Stimulated activated CD4-positive, alpha-beta T cell treated with anti-CD3 and anti-CD28 coated beads, Interleukin-12 subunit alpha, Interleukin-12 subunit beta, amount 100 ng/mL, for 48 hours (primary cell): ENCODE results near the gene MTA2.
A peak's percentile ranks its signal among the peaks of the same experiment; 100 is the strongest.
"Not testable (repeated sequence)": the region's sequence is repeated elsewhere in the genome, so short reads cannot be mapped to it uniquely, and the experiment has no call there.

Source experiments
- DNase-seq, 3 donors: peaks; one replicate each; pipeline ENCODE4 v3.0.0-alpha.2; 2020; ENCODE audit warnings: low read depth in 2 of 3, low spot score in 1 of 3

The MTA2 gene

DNA sequence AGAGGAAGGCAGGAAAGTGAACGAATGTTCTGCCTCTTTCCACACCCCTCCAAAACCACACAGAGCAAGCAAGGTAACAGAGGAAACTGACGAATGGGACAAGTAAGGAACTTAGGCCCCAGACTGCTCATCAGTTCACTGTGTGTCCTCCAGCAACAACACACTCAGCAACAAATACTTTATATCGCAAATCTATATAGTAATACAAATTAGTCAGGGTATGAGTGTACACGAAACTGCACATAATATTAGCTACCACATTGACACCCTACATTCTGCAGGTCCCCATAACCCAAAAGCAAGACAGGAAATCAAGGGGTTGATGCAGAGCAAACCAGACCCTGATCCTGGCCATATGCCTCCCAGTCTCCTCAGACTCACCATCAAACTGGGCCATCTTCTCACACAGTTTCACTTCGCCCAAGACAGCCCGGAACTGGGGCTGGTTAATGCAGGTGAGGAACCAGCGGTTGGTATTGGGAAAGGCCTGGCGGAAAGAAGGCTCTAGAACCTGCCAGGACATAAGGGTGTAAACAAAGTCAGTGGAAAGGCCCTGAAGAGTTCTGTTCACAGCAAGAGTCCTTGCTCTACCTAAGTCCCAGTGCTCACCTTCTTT lies 34.5 kb downstream of the MTA2 start:
- DNase-seq: no peak

DNA sequence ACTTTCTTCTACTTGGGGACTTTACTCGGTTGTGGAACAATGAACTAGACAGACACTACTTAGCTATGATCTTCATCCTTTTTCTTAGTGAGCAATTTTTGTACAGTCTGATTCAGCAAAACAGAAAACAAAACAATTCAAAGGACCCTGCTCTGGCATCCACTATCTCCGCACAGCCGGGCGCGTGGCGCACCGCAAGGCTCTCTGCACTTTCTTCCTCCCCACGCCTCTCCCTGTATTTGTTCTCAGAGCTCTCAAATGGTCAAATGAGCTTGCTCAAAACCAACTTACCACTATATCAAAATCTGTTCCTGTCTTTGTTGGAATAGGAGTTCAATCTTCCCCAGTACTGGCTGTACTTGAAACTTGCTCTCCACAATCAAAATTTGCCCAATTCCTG lies 35.4 kb downstream of the MTA2 start:
- no peak for DNase-seq

DNA sequence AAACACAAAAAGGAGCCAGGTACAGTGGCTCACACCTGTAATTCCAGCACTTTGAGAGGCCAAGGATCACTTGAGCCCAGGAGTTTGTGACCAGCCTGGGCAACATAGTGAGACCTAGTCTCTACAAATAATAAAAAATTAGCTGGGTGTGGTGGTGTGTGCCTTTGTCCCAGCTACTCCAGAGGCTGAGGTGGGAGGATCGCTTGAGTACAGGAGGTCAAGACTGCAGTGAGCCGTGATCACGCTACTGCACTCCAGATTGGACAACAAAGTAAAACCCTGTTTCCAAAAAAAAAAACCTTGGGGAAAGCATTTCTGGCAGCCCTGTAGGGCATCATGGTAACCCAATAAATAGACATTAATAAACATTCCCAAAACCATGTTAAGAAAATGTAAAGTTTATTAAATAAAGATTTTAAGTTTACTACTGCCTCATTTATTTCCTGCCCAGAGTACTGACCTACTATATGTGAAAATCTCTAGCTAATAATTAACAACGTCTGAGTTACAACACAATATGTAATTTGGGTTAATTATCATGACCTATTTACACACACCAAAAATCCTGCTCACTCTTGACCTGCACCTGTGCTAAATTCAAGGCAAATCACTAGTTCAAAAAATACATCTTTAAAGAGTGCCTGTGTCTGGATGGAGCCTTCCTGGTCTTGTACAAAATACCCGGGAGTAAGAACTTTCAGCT lies 36.4 kb downstream of the MTA2 start:
- DNase-seq: no peak

DNA sequence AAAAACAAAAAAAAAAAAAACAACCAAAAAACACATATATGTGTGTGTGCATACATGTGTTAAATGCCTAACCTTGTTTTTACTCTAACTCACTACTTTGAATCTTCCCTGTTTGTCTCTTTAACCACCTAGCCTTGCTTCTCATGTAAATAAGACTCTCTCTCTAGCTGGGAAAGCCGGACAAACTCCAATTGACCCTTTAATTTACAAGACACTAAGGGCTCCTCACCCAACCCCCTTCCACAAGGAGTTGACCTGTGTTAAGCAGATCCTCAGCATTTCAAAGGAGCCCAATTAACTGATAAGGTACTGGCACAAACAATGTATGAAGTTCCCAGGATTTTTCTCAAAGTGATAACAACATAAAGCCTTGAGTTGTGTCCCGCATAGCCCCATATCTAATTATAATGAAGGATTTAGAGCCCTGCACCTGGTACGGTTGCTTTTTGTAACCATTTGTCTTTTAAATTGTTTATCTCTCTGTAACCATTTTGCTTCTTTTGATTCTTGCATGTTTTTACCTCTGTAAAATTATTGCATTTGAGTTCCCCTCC lies 39.9 kb downstream of the MTA2 start:
- not testable (repeated sequence) for DNase-seq

DNA sequence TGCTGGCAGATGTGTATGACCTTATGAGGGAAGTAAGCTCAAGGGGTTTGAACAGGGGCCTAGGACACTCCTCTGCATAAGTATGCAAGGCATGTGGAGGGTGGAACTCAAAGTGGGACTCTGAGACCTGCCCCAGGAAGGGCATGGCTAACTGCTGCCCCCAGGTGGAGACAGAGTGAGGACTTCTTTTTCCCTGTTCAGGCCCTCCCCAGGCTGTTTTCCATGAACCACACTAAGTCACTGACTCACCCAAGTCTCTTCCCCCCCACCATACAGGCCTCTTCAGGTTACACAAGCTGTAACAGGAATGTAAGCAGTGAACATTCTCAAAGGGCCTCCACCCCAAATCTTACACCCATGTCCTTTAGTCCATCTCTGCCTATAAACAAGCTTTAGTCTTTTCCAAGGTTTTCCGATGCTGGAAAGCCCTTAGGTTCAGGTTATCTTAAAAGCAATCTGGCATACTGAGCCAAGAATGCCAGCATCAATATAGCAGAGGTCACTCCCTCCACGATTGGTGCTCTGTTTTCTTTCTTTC lies 41.0 kb downstream of the MTA2 start:
- peak in 2 of 3 donors; percentile 66 to 68 for DNase-seq

DNA sequence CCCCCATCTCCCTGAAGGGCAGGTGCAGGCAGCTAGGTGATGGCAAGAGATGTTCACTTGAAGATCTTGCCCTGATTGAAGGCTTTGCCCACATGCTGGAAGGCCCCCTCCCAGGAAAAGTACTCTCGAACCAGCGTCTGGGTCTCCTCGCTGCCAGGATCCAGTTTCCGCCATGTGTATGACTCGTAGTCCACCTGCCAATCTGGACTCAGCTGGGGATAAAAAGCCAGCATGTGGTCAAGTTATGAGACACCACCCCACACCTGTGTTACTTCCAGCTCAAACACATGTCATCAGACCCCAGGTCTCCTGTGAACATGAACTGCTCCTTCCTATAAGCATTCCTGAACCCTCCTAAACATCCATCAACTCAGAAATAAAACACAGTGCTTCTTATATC lies 42.0 kb downstream of the MTA2 start:
- DNase-seq: not testable (repeated sequence)

DNA sequence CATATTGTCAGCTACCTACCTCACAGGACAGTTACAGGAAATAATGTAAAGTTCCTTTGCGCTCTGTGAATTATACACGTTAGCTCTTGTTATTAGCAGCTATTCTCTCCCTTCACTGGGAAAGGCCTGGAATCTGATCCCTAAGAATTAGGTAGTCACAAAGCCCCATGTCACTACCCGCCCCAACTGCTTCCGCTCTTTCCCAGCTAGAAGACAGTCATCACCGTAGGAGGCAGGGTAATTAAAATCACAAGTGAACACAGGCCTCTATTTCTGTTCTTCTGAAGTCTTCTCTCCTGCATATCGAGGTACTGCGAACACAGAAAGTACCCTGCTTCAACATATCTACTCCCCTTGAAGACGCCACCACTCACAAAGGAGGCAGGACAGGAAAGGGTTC lies 42.5 kb downstream of the MTA2 start:
- DNase-seq: no peak

DNA sequence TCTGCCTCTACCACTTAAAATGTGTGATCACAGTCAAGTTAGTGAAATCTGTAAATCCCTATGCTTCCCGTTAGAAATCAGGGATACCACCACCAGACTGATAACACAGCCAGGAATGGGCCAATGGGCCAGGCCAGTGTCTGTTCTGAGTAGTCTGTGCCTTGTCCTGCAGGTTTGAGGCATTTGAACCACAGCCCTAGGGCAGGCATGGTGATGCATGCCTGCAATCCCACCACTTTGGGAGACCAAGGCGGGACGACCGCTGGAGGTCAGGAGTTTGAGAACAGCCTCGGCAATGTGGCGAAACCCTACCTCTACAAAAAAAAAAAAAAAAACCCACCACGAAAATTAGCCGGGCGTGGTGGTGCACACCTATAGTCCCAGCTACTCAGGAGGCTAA lies 43.0 kb downstream of the MTA2 start:
- DNase-seq: no peak

DNA sequence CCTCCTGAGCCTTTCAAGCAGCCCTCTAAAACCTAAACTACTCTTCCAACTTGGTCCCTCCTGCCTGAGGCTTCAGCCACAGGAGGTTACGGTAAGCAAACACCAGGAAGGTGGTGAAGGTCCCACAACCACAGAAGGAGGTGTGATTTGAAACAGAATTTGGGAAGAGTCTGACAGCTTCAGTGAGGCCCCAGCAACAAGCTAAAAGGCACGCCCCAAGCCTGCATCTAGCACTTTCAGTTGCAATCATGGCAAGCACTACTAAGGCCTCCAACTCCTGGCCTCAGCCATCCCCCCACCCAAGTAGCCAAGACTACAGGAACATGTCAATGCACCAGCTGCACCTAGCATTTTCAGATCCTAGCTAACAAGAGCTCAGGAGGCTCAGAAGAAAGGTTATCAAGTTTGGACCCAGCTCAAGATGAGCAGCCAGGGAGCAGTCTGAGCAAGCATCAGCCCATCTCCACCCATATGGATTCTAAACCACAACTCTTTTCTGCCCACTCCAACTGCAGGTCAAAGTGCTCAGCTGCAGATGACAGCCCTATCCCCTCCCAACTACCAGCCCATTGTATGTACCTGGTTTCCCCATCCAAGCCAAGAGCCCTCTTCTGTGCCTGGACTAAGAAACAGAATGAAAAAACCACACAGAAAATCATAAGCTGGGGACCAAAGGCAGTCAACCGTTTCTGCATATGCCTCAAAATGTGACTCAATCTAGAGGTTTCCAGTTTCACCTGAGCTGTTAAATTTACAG lies 44.6 kb downstream of the MTA2 start:
- DNase-seq: peak in 2 of 3 donors; percentile 49 to 62

DNA sequence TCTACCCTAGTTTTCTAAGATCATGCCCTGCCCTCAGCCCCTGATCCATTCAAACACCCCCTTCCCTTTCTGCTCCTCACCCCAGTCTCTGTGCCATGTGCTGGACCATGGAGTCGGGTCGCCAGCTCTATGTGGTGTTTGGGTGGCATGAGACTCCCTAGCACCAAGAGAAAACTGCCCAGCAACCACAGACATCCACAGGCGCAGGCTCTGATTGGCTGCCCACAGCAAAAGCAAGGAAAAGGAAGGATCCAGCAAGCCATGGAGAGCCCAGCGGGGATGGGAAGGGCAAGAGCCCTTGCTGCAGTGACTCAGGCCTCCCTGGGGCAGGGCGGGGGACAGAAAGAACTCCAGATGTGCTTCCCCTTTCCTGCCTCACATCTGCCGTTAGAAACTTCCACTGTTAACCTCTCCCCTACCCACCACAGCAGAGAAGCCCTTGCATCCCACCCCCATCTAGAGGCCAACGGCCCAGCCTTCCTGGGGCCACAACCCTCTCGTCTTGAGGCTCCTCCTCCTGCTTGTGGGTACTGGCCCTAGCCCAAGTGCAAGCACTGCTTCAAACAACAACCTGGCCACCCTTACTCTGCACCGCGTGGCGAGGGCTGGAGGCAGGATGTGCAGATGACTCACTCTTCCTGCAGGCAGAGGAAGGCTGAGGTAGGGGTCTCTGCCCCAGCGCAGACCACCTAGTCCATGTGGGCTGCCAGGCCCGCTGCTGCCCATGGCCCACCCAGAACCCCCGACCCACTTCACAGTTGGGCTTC lies 45.4 kb downstream of the MTA2 start:
- peak; percentile 62 to 83 (median 80) for DNase-seq

DNA sequence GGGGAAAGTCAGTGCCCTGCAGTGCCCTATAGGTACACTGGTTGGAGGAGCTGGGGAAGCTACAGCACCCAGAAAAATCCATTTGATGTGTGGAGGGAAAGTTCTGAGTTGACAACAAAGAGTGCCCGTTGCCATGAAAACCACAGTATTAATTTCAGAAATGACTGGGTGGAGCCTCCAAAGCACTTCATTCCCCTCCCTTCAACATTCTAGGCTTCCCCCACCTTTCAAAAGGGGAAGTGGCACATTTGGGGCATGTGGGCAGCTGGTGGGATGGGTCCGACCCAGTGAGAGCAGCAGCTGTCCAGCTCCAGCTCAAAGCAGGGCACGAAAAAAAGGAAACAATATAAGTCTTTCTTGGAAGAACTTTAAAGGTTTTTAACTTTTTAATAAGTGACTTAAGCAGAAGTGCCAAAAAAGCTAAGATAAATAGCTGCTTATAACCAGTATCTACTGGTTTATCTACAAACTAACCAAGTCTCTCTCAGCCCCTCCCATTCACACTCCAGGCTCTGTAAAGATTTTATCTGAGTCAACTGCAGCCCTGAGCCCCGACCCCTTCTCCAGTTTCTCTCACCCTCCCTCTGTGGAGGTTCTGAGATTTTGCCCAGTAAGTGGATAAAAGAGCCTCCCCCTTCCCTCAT lies 46.1 kb downstream of the MTA2 start:
- DNase-seq: peak in 1 of 3 donors; percentile 52

DNA sequence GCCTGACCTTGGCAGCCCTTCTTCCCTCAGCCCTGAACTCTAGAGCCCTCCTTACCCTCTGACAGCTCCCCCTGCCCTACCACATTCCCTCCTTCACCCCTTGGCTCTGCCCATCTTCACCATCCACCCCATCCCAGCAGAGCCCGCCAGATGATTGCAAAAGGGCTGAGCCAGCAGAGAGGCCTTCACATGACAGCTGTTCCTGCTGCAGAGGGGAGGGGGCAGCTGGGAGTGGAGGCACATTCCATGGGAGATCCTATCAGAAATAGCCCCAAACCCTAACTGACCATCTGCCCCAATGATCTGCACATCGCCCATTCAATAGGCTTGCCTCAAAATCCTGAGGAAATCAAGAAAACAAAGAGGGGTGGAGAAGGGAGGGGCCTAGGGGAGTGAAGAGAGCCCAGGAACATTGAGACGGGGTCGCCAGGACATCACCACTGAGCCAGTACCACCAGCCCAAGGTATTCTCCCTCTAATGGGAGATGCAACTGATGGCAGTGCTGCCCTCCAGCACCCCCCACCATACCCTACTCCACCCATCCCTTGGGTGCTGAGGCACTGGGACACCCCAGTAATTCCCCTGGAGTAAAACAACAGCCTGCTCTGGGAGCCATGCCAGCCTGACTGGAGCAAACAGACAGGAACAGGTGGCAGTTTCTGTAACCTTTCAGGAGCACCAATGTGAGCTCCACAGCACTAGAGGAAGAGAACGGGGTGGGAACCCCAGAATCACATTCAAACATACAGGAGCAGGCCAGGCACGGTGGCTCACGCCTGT lies 47.1 kb downstream of the MTA2 start:
- no peak for DNase-seq

DNA sequence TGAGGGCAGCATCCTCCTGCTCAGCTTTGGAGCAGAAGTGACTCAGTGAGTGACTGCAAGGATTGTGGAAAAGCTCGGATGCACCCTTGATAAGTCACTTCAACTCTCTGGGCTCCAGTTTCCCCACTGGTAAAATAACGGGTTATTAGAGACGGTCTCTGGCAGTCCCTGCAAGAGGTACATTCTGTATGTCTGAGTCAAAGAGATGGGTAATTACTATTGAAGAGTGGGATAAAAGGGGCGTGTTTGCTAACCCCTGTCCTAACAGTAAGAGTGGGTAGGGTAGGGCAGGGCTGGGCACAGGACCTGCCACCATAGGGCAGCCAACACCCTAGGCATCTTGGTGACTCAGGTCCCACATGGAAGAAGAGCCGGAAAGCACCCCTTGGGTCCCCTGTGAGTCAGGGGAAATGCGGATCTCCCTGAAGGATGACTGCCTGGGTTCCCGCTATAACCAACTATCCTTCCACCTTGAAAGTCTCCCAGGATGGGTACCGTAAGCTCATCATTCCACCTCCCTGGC lies 47.8 kb downstream of the MTA2 start:
- DNase-seq: no peak

DNA sequence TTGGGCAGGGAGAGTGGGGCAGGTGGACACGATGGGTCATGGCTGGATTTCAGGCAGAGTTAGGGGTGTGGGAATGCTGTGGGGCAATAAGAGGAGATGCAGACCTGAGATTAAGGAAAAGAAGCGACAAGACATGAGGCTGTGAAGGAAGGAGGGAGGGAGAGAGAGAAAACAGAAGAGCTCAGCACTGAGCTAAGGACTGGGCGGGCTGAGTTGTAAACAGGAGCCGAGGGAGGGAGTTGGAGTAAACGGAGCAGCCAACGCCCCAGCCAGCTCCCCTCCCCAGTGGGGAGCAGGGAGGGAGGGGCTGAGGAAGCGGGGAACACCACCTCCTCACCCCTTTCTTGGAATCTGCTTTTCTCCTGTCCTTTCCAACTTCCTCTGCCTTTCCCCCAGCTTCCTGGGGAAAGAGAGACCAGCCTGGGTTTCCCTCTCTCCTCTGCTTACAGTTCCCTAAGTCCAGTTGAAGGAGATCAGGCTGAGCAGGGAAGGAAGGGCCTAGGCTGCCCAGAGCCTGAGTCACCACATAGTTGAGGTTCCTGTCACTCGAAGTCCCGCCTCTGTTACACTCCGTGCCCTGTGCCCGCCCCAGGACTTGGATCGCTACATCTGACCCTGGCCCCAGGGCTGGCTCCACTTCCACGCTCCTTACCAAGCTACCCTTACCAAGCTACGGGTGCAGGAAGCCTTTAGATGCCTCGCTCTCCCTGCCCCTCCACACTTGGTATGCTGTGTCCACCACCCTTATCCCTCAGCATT lies 48.4 kb downstream of the MTA2 start:
- DNase-seq: no peak

DNA sequence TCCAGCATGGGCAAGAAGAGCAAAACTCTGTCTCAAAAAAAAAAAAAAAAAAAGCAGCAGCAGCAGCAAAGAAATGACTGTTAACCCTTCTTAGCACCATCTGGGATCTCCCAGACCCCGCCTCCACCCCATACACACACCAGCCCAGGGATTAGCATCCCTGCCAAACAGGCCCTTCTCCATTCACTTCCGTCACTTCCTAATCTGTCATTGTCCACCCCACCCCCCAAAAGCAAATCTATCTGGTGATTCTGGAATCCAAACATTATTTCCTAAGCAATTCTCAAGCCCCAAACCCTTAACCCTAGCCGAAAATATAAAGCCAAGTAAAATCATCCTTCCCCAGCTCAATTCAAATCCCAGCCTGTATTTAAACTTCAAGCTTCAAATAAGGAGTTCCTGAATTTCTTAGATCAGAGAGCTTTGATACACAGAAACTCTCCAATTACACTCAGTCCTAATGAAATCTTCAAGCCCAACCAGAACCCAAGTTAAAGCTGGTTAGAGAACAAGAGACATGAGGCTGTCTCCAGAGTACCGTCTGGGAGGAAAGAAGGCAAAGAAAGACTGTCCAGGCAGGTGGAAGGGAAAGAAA lies 49.1 kb downstream of the MTA2 start:
- no peak for DNase-seq

DNA sequence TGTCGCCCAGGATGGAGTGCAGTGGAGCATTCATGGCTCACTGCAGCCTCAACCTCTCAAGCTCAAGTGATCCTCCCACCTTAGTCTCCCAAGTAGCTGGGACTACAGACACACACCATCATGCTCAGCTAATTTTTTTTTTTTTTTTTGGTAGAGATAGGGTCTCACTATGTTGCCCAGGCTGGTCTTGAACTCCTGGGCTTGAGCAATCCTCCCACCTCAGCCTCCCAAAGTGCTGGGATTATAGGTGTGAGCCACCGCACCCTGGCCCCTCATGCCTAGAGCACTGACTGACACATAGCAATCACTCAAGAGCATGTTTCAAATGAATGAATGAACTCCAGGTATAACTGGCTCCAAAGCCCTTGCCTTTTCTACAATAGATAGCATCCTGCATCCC lies 51.2 kb downstream of the MTA2 start:
- DNase-seq: not testable (repeated sequence)

DNA sequence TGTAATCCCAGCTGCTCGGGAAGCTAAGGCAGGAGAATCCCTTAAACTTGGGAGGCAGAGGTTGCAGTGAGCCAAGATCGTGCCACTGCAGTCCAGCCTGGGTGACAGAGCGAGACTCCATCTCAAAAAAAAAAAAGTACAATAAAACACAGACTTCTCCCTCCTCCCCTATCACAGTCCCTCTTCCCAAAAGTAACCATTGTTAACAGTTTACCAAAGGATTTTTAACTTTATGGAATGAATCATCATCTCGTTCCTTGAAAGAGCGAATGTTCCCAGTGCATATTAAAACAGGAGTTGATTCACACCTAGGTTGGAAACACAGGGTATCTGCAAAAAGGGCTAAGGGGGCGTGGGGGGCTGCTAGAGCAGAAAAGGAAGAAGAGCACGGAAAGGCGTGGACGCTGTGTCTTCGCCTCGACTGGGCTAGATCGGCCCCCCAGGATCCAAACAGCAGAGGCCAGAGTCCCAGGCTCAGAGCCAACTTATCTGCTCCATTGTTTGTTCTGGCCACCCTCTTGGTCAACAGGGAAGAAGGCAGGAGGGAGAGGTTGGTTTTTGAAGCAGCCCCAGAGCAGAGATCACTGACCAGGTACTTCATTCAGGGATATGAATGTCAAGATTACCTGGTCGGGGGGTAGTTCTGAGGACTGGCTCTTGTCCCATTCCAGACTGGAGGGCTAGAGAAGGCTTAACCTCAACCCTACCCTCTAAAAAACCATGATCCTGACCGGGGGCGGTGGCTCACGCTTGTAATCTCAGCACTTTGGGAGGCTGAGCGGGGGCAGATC lies 52.9 kb downstream of the MTA2 start:
- DNase-seq: no peak
